HG02678 (cell line): Measurements from ENCODE around the gene DVL2.

ENCODE experiments used
- ATAC-seq: cut with Tn5 transposase; IDR thresholded peaks from one replicate; pipeline ENCODE4 v1.9.1; 2021; ENCODE audit warnings: mild to moderate bottlenecking, moderate library complexity; ENCODE audit not compliant: unreplicated experiment

The DVL2 gene

GRCh38 chr17:7220593-7221277 lies 13.6 kb downstream of the DVL2 start:
- ATAC-seq = no peak

GRCh38 chr17:7219812-7220592 lies 14.3 kb downstream of the DVL2 start, which contains the start of the genes ACADVL and DLG4:
TSS of gene ACADVL (plus strand) at chr17:7219938. CDS start at chr17:7219985, 47 bp downstream.
TSS of gene DLG4 (minus strand) at chr17:7219836.
- peak; percentile 63 for ATAC-seq

GRCh38 chr17:7219229-7219811 lies 15.0 kb downstream of the DVL2 start:
- ATAC-seq = no peak

GRCh38 chr17:7218758-7219157 lies 15.6 kb downstream of the DVL2 start:
- no peak for ATAC-seq

GRCh38 chr17:7218166-7218565 lies 16.2 kb downstream of the DVL2 start:
- no peak for ATAC-seq

- no peak for ATAC-seq
These were observed 17.0 kb downstream of the DVL2 start for GRCh38 chr17:7217113-7217987.

GRCh38 chr17:7216242-7217112 lies 17.8 kb downstream of the DVL2 start:
- no peak for ATAC-seq

GRCh38 chr17:7215652-7216180 lies 18.6 kb downstream of the DVL2 start:
- ATAC-seq = no peak

GRCh38 chr17:7215136-7215638 lies 19.1 kb downstream of the DVL2 start:
- no peak for ATAC-seq

- ATAC-seq = peak; percentile 83
These were observed 19.8 kb downstream of the DVL2 start for GRCh38 chr17:7214300-7215135.

- peak; percentile 9 for ATAC-seq
These were observed 20.4 kb downstream of the DVL2 start for GRCh38 chr17:7213895-7214299.

- ATAC-seq = no peak
These were observed 22.6 kb downstream of the DVL2 start for GRCh38 chr17:7211491-7212273.

- ATAC-seq = no peak
These were observed 25.4 kb downstream of the DVL2 start for GRCh38 chr17:7208754-7209460.

GRCh38 chr17:7208027-7208571 lies 26.2 kb downstream of the DVL2 start:
- ATAC-seq = no peak

- no peak for ATAC-seq
These were observed 27.0 kb downstream of the DVL2 start for GRCh38 chr17:7207120-7208001.

GRCh38 chr17:7205561-7205960 lies 28.8 kb downstream of the DVL2 start:
- no peak for ATAC-seq
